ENCODE data around the gene CCL19. TPM values are rescaled to one million over a fixed set of nuclear protein-coding genes. Genes with fewer than 3 reads are reported as not detected.

The CCL19 gene
- total RNA-seq, 1 experiment from 2014 or later = not detected

DNA sequence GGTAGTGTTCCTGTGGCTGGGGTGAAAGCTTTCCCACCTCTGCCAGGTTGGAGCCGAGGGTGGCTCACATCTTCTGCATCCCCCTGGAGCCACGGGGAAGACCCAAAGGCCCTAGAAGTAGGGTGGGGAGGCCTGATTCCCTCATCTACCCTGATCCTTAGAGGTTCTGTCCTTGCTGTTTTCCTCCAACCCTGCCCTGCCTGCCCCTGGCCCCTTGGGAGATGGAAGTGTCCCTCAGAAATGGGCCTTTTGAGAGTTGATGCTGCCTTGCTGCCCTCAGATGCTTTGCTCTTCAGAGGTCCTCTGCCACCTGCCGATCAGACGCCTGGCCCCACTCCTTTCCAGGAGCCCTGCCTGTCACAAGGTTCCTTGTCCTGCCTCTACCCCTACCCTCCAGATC lies 6.3 kb downstream of the CCL19 start:
- H3K27me3 Mint-ChIP-seq (ENCODE audit: low read depth) = no peaks in the 10 kb centered on the region
- H3K4me1 Mint-ChIP-seq = peaks cover 16% of the 10 kb centered on the region
- no peaks in the 10 kb centered on the region for H3K36me3 Mint-ChIP-seq
- CTCF ChIA-PET = interaction anchor here (1.8 to 9.0 kb wide), 3 partner anchors 16 to 20 kb away, joined by 3 to 60 read pairs (median 23); no protein-coding TSS in a partner anchor
- no peak overlapping the region for H3K4me3 Mint-ChIP-seq
- DNase-seq (ENCODE audit: low spot score) = no peak
- H3K27ac Mint-ChIP-seq = no peak overlapping the region
- TF ChIP-seq JAZF1 (CRISPR knock-in tag; IDR thresholded peaks at IDR 0.05) (no peak), CBFB (CRISPR knock-in tag; IDR thresholded peaks at IDR 0.05; ENCODE audit: low read depth) (no peak), ZBTB21 (CRISPR knock-in tag; IDR thresholded peaks at IDR 0.05; ENCODE audit: borderline replicate concordance) (no peak), ATF1 (CRISPR knock-in tag; IDR thresholded peaks at IDR 0.05) (no peak), ZNF423 (CRISPR knock-in tag; IDR thresholded peaks at IDR 0.05) (no peak), NR1H2 (CRISPR knock-in tag; IDR thresholded peaks at IDR 0.05) (no peak)
- TF ChIP-seq, protein P1, sequence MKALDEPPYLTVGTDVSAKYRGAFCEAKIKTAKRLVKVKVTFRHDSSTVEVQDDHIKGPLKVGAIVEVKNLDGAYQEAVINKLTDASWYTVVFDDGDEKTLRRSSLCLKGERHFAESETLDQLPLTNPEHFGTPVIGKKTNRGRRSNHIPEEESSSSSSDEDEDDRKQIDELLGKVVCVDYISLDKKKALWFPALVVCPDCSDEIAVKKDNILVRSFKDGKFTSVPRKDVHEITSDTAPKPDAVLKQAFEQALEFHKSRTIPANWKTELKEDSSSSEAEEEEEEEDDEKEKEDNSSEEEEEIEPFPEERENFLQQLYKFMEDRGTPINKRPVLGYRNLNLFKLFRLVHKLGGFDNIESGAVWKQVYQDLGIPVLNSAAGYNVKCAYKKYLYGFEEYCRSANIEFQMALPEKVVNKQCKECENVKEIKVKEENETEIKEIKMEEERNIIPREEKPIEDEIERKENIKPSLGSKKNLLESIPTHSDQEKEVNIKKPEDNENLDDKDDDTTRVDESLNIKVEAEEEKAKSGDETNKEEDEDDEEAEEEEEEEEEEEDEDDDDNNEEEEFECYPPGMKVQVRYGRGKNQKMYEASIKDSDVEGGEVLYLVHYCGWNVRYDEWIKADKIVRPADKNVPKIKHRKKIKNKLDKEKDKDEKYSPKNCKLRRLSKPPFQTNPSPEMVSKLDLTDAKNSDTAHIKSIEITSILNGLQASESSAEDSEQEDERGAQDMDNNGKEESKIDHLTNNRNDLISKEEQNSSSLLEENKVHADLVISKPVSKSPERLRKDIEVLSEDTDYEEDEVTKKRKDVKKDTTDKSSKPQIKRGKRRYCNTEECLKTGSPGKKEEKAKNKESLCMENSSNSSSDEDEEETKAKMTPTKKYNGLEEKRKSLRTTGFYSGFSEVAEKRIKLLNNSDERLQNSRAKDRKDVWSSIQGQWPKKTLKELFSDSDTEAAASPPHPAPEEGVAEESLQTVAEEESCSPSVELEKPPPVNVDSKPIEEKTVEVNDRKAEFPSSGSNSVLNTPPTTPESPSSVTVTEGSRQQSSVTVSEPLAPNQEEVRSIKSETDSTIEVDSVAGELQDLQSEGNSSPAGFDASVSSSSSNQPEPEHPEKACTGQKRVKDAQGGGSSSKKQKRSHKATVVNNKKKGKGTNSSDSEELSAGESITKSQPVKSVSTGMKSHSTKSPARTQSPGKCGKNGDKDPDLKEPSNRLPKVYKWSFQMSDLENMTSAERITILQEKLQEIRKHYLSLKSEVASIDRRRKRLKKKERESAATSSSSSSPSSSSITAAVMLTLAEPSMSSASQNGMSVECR (CRISPR knock-in tag; IDR thresholded peaks at IDR 0.05; ENCODE audit: borderline replicate concordance) = no peak
- TF ChIP-seq, protein P2, sequence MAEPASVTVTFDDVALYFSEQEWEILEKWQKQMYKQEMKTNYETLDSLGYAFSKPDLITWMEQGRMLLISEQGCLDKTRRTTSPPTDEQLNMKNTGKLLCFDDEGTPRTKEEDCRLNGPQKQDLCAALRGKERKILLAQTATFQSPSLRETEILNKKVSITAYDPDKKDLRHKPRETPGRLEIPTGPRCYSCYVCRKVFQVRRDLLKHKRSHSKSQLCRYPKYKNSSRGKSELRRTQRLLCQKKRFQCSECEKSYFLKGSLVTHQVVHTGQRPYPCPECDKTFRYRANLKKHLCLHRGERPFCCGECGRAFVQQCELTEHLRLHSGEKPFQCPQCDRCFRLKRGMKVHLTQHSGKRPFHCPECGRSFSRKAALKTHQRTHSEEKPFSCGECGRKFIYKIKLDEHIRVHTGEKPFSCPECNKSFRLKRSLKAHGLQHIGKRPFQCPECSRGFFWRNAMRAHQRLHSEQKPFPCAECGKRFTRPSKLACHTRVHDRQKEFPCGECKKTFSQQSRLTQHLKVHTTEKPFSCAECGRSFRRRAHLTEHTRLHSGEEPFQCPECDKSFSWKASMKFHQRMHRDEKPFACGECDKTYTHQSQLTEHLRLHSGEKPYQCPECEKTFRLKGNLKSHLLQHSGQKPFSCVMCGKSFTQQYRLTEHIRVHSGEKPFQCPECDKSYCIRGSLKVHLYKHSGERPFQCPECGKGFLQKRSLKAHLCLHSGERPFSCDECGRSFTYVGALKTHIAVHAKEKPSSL (CRISPR knock-in tag; conservative IDR thresholded peaks at IDR 0.05) = no peak
- no peaks in the 10 kb centered on the region for H3K9me3 Mint-ChIP-seq
- no peak for ATAC-seq
- POLR2A ChIA-PET = no interaction called here

DNA sequence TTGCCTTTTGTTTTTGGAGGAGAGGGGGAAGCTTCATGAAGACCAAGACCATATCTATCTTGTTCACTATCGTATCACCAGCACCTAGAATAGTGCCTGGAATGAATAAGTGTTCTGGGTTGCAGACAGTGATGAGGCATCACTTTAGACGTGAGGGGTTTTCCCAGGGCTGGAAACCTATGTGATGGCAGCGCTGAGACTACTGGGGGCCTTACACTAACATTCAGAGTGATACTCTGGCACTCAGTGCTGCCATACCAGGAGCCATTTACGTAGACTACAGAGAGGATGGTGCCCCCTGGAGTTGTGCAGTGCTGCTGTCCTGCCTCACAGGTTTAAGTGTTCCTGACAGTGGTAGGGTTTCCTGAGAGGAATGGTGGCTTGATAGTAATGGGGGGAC lies 6.9 kb downstream of the CCL19 start:
- no peak overlapping the region for H3K27ac Mint-ChIP-seq
- ChIA-PET POLR2A (no interaction called here), CTCF (interaction anchor here (6.0 kb wide), 1 partner anchor 18 kb away, joined by 34 read pairs; no protein-coding TSS in a partner anchor)
- no peaks in the 10 kb centered on the region for H3K9me3 Mint-ChIP-seq
- no peak for DNase-seq (ENCODE audit: low spot score)
- H3K36me3 Mint-ChIP-seq = no peaks in the 10 kb centered on the region
- peaks cover 16% of the 10 kb centered on the region for H3K4me1 Mint-ChIP-seq
- H3K4me3 Mint-ChIP-seq = no peak overlapping the region
- no peaks in the 10 kb centered on the region for H3K27me3 Mint-ChIP-seq (ENCODE audit: low read depth)
- no peak for ATAC-seq
- TF ChIP-seq, protein P3, sequence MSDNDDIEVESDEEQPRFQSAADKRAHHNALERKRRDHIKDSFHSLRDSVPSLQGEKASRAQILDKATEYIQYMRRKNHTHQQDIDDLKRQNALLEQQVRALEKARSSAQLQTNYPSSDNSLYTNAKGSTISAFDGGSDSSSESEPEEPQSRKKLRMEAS (CRISPR knock-in tag; IDR thresholded peaks at IDR 0.05) = no peak
- TF ChIP-seq EMX1 (CRISPR knock-in tag; IDR thresholded peaks at IDR 0.05) (no peak), ELF4 (CRISPR knock-in tag; IDR thresholded peaks at IDR 0.05; ENCODE audit: low read depth) (no peak), ZNF219 (CRISPR knock-in tag; IDR thresholded peaks at IDR 0.05; ENCODE audit: borderline replicate concordance) (no peak), JAZF1 (CRISPR knock-in tag; IDR thresholded peaks at IDR 0.05) (no peak), ETV6 (CRISPR knock-in tag; IDR thresholded peaks at IDR 0.05) (no peak), ZNF232 (CRISPR knock-in tag; IDR thresholded peaks at IDR 0.05) (no peak), GABPB1 (CRISPR knock-in tag; IDR thresholded peaks at IDR 0.05) (no peak), NFE2L1 (CRISPR knock-in tag; IDR thresholded peaks at IDR 0.05) (no peak), NR2C2 (CRISPR knock-in tag; IDR thresholded peaks at IDR 0.05) (no peak)
- TF ChIP-seq, protein P4, sequence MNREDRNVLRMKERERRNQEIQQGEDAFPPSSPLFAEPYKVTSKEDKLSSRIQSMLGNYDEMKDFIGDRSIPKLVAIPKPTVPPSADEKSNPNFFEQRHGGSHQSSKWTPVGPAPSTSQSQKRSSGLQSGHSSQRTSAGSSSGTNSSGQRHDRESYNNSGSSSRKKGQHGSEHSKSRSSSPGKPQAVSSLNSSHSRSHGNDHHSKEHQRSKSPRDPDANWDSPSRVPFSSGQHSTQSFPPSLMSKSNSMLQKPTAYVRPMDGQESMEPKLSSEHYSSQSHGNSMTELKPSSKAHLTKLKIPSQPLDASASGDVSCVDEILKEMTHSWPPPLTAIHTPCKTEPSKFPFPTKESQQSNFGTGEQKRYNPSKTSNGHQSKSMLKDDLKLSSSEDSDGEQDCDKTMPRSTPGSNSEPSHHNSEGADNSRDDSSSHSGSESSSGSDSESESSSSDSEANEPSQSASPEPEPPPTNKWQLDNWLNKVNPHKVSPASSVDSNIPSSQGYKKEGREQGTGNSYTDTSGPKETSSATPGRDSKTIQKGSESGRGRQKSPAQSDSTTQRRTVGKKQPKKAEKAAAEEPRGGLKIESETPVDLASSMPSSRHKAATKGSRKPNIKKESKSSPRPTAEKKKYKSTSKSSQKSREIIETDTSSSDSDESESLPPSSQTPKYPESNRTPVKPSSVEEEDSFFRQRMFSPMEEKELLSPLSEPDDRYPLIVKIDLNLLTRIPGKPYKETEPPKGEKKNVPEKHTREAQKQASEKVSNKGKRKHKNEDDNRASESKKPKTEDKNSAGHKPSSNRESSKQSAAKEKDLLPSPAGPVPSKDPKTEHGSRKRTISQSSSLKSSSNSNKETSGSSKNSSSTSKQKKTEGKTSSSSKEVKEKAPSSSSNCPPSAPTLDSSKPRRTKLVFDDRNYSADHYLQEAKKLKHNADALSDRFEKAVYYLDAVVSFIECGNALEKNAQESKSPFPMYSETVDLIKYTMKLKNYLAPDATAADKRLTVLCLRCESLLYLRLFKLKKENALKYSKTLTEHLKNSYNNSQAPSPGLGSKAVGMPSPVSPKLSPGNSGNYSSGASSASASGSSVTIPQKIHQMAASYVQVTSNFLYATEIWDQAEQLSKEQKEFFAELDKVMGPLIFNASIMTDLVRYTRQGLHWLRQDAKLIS (CRISPR knock-in tag; IDR thresholded peaks at IDR 0.05; ENCODE audit: borderline replicate concordance) = no peak
- TF ChIP-seq, protein P5, sequence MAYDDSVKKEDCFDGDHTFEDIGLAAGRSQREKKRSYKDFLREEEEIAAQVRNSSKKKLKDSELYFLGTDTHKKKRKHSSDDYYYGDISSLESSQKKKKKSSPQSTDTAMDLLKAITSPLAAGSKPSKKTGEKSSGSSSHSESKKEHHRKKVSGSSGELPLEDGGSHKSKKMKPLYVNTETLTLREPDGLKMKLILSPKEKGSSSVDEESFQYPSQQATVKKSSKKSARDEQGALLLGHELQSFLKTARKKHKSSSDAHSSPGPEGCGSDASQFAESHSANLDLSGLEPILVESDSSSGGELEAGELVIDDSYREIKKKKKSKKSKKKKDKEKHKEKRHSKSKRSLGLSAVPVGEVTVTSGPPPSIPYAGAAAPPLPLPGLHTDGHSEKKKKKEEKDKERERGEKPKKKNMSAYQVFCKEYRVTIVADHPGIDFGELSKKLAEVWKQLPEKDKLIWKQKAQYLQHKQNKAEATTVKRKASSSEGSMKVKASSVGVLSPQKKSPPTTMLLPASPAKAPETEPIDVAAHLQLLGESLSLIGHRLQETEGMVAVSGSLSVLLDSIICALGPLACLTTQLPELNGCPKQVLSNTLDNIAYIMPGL (CRISPR knock-in tag; IDR thresholded peaks at IDR 0.05) = no peak
- TF ChIP-seq, protein P6, sequence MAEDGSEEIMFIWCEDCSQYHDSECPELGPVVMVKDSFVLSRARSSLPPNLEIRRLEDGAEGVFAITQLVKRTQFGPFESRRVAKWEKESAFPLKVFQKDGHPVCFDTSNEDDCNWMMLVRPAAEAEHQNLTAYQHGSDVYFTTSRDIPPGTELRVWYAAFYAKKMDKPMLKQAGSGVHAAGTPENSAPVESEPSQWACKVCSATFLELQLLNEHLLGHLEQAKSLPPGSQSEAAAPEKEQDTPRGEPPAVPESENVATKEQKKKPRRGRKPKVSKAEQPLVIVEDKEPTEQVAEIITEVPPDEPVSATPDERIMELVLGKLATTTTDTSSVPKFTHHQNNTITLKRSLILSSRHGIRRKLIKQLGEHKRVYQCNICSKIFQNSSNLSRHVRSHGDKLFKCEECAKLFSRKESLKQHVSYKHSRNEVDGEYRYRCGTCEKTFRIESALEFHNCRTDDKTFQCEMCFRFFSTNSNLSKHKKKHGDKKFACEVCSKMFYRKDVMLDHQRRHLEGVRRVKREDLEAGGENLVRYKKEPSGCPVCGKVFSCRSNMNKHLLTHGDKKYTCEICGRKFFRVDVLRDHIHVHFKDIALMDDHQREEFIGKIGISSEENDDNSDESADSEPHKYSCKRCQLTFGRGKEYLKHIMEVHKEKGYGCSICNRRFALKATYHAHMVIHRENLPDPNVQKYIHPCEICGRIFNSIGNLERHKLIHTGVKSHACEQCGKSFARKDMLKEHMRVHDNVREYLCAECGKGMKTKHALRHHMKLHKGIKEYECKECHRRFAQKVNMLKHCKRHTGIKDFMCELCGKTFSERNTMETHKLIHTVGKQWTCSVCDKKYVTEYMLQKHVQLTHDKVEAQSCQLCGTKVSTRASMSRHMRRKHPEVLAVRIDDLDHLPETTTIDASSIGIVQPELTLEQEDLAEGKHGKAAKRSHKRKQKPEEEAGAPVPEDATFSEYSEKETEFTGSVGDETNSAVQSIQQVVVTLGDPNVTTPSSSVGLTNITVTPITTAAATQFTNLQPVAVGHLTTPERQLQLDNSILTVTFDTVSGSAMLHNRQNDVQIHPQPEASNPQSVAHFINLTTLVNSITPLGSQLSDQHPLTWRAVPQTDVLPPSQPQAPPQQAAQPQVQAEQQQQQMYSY (CRISPR knock-in tag; IDR thresholded peaks at IDR 0.05) = no peak

Measured in WTC11 (cell line).